Esophagus muscularis mucosa (tissue), 4 donors: ENCODE results near the gene GALNTL6.

Experiments
- CTCF ChIP-seq, 3 experiments: fragments of 200-600 bp in 2 of 3; fragments of 450-650 bp in 1 of 3; sonication (generic) in 2 of 3; IDR thresholded peaks; one replicate each; pipeline ENCODE4 v1.5.1; 2017 to 2019; ENCODE audit warnings: antibody characterized with exemption in 3 of 3, mild to moderate bottlenecking in 2 of 3, moderate library complexity in 1 of 3
- EP300 ChIP-seq: sonication (generic); formaldehyde crosslinking; IDR thresholded peaks from one replicate; pipeline ENCODE4 v1.6.1; 2017; ENCODE audit warnings: antibody characterized with exemption
- POLR2A ChIP-seq: fragments of 450-650 bp; IDR thresholded peaks from one replicate; pipeline ENCODE4 v1.6.1; 2017; ENCODE audit warnings: antibody characterized with exemption, moderate library complexity, mild to moderate bottlenecking, low read depth
- POLR2AphosphoS5 ChIP-seq, 2 donors: sonication (generic); formaldehyde crosslinking; IDR thresholded peaks; one replicate each; pipeline ENCODE4 v1.6.1; 2017; ENCODE audit warnings: antibody characterized with exemption in 2 of 2

DNA sequence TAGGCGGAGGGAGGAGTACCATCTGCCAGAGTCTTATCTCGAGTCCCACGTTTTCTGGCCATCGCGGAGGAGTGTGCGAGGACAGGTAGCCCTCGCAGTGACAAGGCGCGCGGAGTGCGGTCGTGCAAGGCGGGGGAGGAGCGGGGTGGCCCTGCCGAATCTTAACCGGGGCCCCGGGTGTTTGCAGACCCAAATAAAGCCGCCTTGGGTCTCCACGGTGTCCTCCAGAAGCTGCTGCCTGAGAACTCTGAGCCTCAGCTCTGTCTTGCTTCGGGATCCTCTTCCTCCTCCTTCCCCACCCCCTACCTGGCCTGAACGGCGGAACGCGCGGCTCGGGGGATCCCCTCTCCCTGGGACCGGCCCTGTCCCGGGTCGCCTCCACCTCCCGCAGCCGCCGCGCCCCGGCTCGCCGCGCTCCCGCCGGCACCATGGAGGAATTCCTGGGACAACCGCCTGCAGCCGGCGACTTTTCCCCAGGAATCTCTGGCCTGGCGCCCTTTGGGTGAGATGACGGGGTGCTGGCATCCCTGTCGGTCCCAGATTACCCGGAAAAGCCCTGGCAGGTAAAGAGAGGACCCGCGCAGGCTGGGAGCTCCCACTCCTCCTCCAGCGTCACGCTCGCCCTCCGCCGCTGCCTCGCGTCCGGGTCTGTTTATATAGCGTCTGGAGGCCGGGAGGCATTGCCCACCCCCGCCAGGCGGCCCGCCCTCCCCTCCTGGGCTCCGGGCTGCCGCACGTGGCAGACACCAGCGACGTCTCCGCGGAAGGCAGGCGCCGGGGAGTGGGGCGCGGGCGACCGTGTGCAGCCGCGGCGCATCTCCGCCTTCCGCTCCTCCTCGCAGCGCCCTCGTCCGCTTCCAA is at the start of gene GALNTL6:
- no peak for TF ChIP-seq CTCF (IDR thresholded peaks at IDR 0.05)
- no peak for TF ChIP-seq POLR2A
- TF ChIP-seq EP300, result no peak
- no peak for TF ChIP-seq POLR2AphosphoS5 (IDR thresholded peaks at IDR 0.05)
